ENCODE results near the gene ALCAM. TPM values are rescaled to one million over a fixed set of nuclear protein-coding genes. Genes with fewer than 3 reads are reported as not detected.

Gene ALCAM
- total RNA-seq, 1 donor from 2014 or later = 54.4 TPM

- H3K27ac Mint-ChIP-seq = no peak overlapping the region
- H3K9me3 ChIP-seq (ENCODE audit: low read depth) = no peaks in the 10 kb centered on the region
- peaks cover 23% of the 10 kb centered on the region for H3K4me1 Mint-ChIP-seq
- no peaks in the 10 kb centered on the region for H3K9me3 Mint-ChIP-seq
- peaks cover 1% of the 10 kb centered on the region for H3K4me1 ChIP-seq
- peaks cover 4% of the 10 kb centered on the region for H3K27me3 Mint-ChIP-seq (ENCODE audit: insufficient read depth, low read depth)
- DNase-seq (ENCODE audit: low spot score) = no peak
- no peak overlapping the region for H3K27ac ChIP-seq
- no peak overlapping the region for H3K4me3 ChIP-seq
- H2AFZ ChIP-seq (replicated peaks) = no peak overlapping the region
- H3K36me3 Mint-ChIP-seq = no peaks in the 10 kb centered on the region
- H3F3A ChIP-seq (ENCODE audit: low read depth) = no peaks in the 10 kb centered on the region
- no peaks in the 10 kb centered on the region for H3K79me2 ChIP-seq (ENCODE audit: low read depth)
- H4K20me1 ChIP-seq (ENCODE audit: low read depth) = no peaks in the 10 kb centered on the region
- TF ChIP-seq EZH2phosphoT487 (IDR thresholded peaks at IDR 0.05) (no peak), EZH2 (IDR thresholded peaks at IDR 0.05) (no peak), CTCF (IDR thresholded peaks at IDR 0.05) (no peak)
- no peak overlapping the region for H3K9ac ChIP-seq
- no peak overlapping the region for H3K4me2 ChIP-seq
- no peak overlapping the region for H3K4me3 Mint-ChIP-seq
- peaks cover 1% of the 10 kb centered on the region for H3K27me3 ChIP-seq
- no peaks in the 10 kb centered on the region for H3K36me3 ChIP-seq
Observed at GRCh38 chr3:105360003-105360402, 6.7 kb upstream of the ALCAM start.

- H3K9ac ChIP-seq = no peak overlapping the region
- no peaks in the 10 kb centered on the region for H3K9me3 Mint-ChIP-seq
Observed at GRCh38 chr3:105362021-105362665, 4.6 kb upstream of the ALCAM start.

GRCh38 chr3:105364128-105364527 is 2.6 kb upstream of the ALCAM start:
- DNase-seq (ENCODE audit: low spot score) = no peak
- H3K27ac Mint-ChIP-seq = no peak overlapping the region
- no peak overlapping the region for H3K4me3 Mint-ChIP-seq
- Histone ChIP-seq H3K4me1 (peaks cover 5% of the 10 kb centered on the region), H4K20me1 (ENCODE audit: low read depth) (no peaks in the 10 kb centered on the region), H3K79me2 (ENCODE audit: low read depth) (peaks cover 7% of the 10 kb centered on the region), H3K4me3 (no peak overlapping the region), H3K9ac (no peak overlapping the region), H3K4me2 (no peak overlapping the region), H3K27me3 (no peaks in the 10 kb centered on the region), H3K36me3 (no peaks in the 10 kb centered on the region), H3K27ac (no peak overlapping the region), H3F3A (ENCODE audit: low read depth) (peaks cover 25% of the 10 kb centered on the region), H2AFZ (replicated peaks) (no peak overlapping the region), H3K9me3 (ENCODE audit: low read depth) (no peaks in the 10 kb centered on the region)
- H3K4me1 Mint-ChIP-seq = peaks cover 23% of the 10 kb centered on the region
- TF ChIP-seq EZH2 (IDR thresholded peaks at IDR 0.05) (no peak), CTCF (IDR thresholded peaks at IDR 0.05) (no peak), EZH2phosphoT487 (IDR thresholded peaks at IDR 0.05) (no peak)
- no peaks in the 10 kb centered on the region for H3K36me3 Mint-ChIP-seq
- H3K9me3 Mint-ChIP-seq = no peaks in the 10 kb centered on the region
- peaks cover 6% of the 10 kb centered on the region for H3K27me3 Mint-ChIP-seq (ENCODE audit: insufficient read depth, low read depth)

More at GRCh38 chr3:105362021-105362665, 4.6 kb upstream of the ALCAM start:
- Mint-ChIP-seq H3K36me3 (no peaks in the 10 kb centered on the region), H3K27me3 (ENCODE audit: insufficient read depth, low read depth) (peaks cover 4% of the 10 kb centered on the region), H3K4me3 (no peak overlapping the region), H3K27ac (no peak overlapping the region), H3K4me1 (peaks cover 13% of the 10 kb centered on the region)
- peaks cover 8% of the 10 kb centered on the region for H3F3A ChIP-seq (ENCODE audit: low read depth)
- no peaks in the 10 kb centered on the region for H3K9me3 ChIP-seq (ENCODE audit: low read depth)
- peaks cover 5% of the 10 kb centered on the region for H3K4me1 ChIP-seq
- H2AFZ ChIP-seq (replicated peaks) = no peak overlapping the region
- H3K27ac ChIP-seq = no peak overlapping the region
- no peak overlapping the region for H3K4me2 ChIP-seq
- H3K36me3 ChIP-seq = no peaks in the 10 kb centered on the region
- no peak overlapping the region for H3K4me3 ChIP-seq
- H3K79me2 ChIP-seq (ENCODE audit: low read depth) = no peaks in the 10 kb centered on the region
- no peaks in the 10 kb centered on the region for H3K27me3 ChIP-seq
- TF ChIP-seq CTCF (IDR thresholded peaks at IDR 0.05) (no peak), EZH2 (IDR thresholded peaks at IDR 0.05) (no peak), EZH2phosphoT487 (IDR thresholded peaks at IDR 0.05) (no peak)
- no peak for DNase-seq (ENCODE audit: low spot score)
- no peaks in the 10 kb centered on the region for H4K20me1 ChIP-seq (ENCODE audit: low read depth)
